Mammary epithelial cell (primary cell): ENCODE measurements around the gene LGR6.

Experiments used
- CTCF ChIP-seq, 2 donors: IDR thresholded peaks in 1 of 2; conservative IDR thresholded peaks in 1 of 2; 2 replicates each; pipeline ENCODE4 v1.5.1; 2011 to 2012; ENCODE audit warnings: inconsistent platforms in 2 of 2, low read length in 2 of 2, mild to moderate bottlenecking in 2 of 2, control low read depth in 1 of 2, low read depth in 1 of 2; ENCODE audit not compliant: insufficient read depth in 1 of 2; ENCODE audit errors: extremely low read depth in 1 of 2
- EZH2 ChIP-seq: IDR thresholded peaks from 2 replicates; pipeline ENCODE4 v1.6.1; 2012; ENCODE audit warnings: low read length, inconsistent platforms, borderline replicate concordance

- TF ChIP-seq CTCF (conservative IDR thresholded peaks at IDR 0.05 in 1 of 2, IDR thresholded peaks at IDR 0.05 in 1 of 2; ENCODE audit: extremely low read depth in 1 of 2, insufficient read depth in 1 of 2, low read depth in 1 of 2, low read length in 2 of 2): no peak
- no peak for TF ChIP-seq EZH2
Measured at GRCh38 chr1:202310746-202311145, 117.1 kb downstream of the LGR6 start.
